MM.1S (cell line): ENCODE results near the gene MYO9A.

ENCODE experiments used
- DNase-seq: peaks from one replicate; pipeline ENCODE4 v3.0.0-alpha.2; 2015
- H2AFZ ChIP-seq: fragments of 300-600 bp; sonication (generic); 2 replicates; pipeline ENCODE4 v1.6.0; 2016; ENCODE audit warnings: antibody characterized with exemption, low read length
- H3F3A ChIP-seq: fragments of 300-600 bp; sonication (generic); 2 replicates; pipeline ENCODE4 v1.6.1; 2016; ENCODE audit warnings: mild to moderate bottlenecking, antibody characterized with exemption, low read length, moderate library complexity, mixed read lengths; ENCODE audit not compliant: insufficient read depth
- H3K27ac ChIP-seq: fragments of 300-600 bp; sonication (generic); 2 replicates; pipeline ENCODE4 v1.5.1; 2016; ENCODE audit warnings: mild to moderate bottlenecking, low read length
- H3K27me3 ChIP-seq: fragments of 300-600 bp; sonication (generic); replicated peaks from 2 replicates; pipeline ENCODE4 v1.6.0; 2016; ENCODE audit warnings: low read length; ENCODE audit not compliant: insufficient read depth
- H3K36me3 ChIP-seq: fragments of 300-600 bp; sonication (generic); replicated peaks from 2 replicates; pipeline ENCODE4 v1.6.1; 2016; ENCODE audit warnings: mild to moderate bottlenecking, low read length, mixed read lengths; ENCODE audit not compliant: insufficient read depth
- H3K4me1 ChIP-seq: fragments of 300-600 bp; sonication (generic); 2 replicates; pipeline ENCODE4 v1.6.1; 2016; ENCODE audit warnings: low read length, mixed read lengths
- H3K4me2 ChIP-seq: fragments of 300-600 bp; sonication (generic); 2 replicates; pipeline ENCODE4 v1.6.0; 2016; ENCODE audit warnings: low read depth, low read length
- H3K4me3 ChIP-seq: fragments of 300-600 bp; sonication (generic); 2 replicates; pipeline ENCODE4 v1.5.1; 2016; ENCODE audit warnings: low read length, mixed read lengths
- H3K79me2 ChIP-seq: fragments of 300-600 bp; sonication (generic); 2 replicates; pipeline ENCODE4 v1.6.1; 2016; ENCODE audit warnings: mixed run types, low read length, mixed read lengths
- H3K9ac ChIP-seq: fragments of 300-600 bp; sonication (generic); 2 replicates; pipeline ENCODE4 v1.6.1; 2016; ENCODE audit warnings: low read length, mixed read lengths
- H3K9me2 ChIP-seq: fragments of 300-600 bp; sonication (generic); replicated peaks from 2 replicates; pipeline ENCODE4 v1.6.1; 2016; ENCODE audit warnings: mild to moderate bottlenecking, low read length, mixed read lengths; ENCODE audit not compliant: insufficient read depth
- H3K9me3 ChIP-seq: fragments of 300-600 bp; sonication (generic); replicated peaks from 2 replicates; pipeline ENCODE4 v1.6.1; 2016; ENCODE audit warnings: mild to moderate bottlenecking, low read length, mixed read lengths; ENCODE audit not compliant: insufficient read depth
- H4K20me1 ChIP-seq: fragments of 300-600 bp; sonication (generic); 2 replicates; pipeline ENCODE4 v1.6.1; 2016; ENCODE audit warnings: mild to moderate bottlenecking, low read length, moderate library complexity, mixed read lengths; ENCODE audit not compliant: insufficient read depth
- EZH2 ChIP-seq: fragments of 300-600 bp; sonication (generic); optimal IDR thresholded peaks from 2 replicates; pipeline ENCODE3; 2017; ENCODE audit warnings: low read depth, mild to moderate bottlenecking, antibody characterized with exemption, low read length, mixed read lengths
- EZH2phosphoT487 ChIP-seq: fragments of 300-600 bp; sonication (generic); IDR thresholded peaks from 2 replicates; pipeline ENCODE4 v1.6.1; 2018; ENCODE audit warnings: antibody characterized with exemption, low read length
- TF ChIP-seq, protein P1 (sequence below): fragments of 300-600 bp; sonication (generic); IDR thresholded peaks from 2 replicates; pipeline ENCODE4 v1.5.1; 2016; ENCODE audit warnings: antibody characterized with exemption, low read length, mixed read lengths

MYO9A gene

DNA sequence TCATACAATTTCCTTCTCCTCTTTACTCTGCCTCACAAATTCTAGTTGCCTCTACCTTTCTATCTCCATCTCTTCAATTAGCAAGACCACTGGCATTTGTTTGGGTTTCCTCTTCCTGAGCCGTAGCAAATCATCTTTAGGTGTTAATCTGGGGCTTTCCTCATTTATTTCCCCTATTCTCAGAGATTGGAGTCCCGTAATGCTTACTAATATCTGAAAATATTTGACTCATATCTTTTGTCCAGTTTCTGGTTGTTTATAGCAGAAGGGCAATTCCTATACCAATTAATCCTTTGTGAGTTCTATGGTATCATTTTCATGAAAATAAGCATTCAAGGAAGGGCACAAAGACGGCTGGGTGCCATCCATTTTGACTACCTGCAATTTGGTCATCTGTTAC, 203.9 kb downstream of the MYO9A start:
- TF ChIP-seq, protein P1, sequence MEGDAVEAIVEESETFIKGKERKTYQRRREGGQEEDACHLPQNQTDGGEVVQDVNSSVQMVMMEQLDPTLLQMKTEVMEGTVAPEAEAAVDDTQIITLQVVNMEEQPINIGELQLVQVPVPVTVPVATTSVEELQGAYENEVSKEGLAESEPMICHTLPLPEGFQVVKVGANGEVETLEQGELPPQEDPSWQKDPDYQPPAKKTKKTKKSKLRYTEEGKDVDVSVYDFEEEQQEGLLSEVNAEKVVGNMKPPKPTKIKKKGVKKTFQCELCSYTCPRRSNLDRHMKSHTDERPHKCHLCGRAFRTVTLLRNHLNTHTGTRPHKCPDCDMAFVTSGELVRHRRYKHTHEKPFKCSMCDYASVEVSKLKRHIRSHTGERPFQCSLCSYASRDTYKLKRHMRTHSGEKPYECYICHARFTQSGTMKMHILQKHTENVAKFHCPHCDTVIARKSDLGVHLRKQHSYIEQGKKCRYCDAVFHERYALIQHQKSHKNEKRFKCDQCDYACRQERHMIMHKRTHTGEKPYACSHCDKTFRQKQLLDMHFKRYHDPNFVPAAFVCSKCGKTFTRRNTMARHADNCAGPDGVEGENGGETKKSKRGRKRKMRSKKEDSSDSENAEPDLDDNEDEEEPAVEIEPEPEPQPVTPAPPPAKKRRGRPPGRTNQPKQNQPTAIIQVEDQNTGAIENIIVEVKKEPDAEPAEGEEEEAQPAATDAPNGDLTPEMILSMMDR, result no peak
- TF ChIP-seq EZH2 (no peak), EZH2phosphoT487 (no peak)
- no peaks in the 10 kb centered on the region for H3K79me2 ChIP-seq

DNA sequence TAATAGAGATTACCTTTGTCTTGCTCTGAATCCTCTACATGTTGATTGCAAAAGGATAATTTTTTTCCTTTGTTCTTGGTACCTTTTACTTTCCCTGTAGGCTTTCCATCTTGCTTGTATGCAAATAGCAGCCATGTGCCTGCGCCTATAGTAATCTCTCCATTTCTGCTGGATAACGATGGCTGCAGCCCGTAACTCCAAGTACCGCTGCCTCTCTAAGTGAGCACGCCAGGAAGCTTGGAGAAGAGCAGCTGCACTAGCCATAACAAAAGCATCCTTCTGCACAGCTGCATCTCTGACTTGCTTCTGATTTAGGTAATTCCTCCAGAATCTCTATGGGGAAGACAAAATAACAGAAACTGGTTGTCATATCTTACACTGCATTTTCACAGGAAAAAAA, 218.3 kb downstream of the MYO9A start:
- no peaks in the 10 kb centered on the region for H3K9me2 ChIP-seq
- no peaks in the 10 kb centered on the region for H3K27me3 ChIP-seq
- no peaks in the 10 kb centered on the region for H3K79me2 ChIP-seq
- TF ChIP-seq EZH2phosphoT487 (no peak), EZH2 (no peak)
- TF ChIP-seq, protein P1, result no peak
- no peak overlapping the region for H3K4me2 ChIP-seq
- no peak overlapping the region for H2AFZ ChIP-seq
- no peaks in the 10 kb centered on the region for H4K20me1 ChIP-seq
- H3F3A ChIP-seq, result no peaks in the 10 kb centered on the region
- no peak overlapping the region for H3K9ac ChIP-seq
- no peaks in the 10 kb centered on the region for H3K4me1 ChIP-seq
- no peak overlapping the region for H3K4me3 ChIP-seq
- H3K27ac ChIP-seq, result no peak overlapping the region
- no peaks in the 10 kb centered on the region for H3K36me3 ChIP-seq
- no peaks in the 10 kb centered on the region for H3K9me3 ChIP-seq
- DNase-seq, result no peak

More for the DNA sequence above, 203.9 kb downstream of the MYO9A start:
- Histone ChIP-seq H3K27ac (no peak overlapping the region), H3K9ac (no peak overlapping the region), H3K4me3 (no peak overlapping the region), H4K20me1 (no peaks in the 10 kb centered on the region), H3K9me2 (no peaks in the 10 kb centered on the region), H3F3A (no peaks in the 10 kb centered on the region), H3K27me3 (no peaks in the 10 kb centered on the region), H3K4me1 (no peaks in the 10 kb centered on the region), H3K9me3 (no peaks in the 10 kb centered on the region), H3K36me3 (no peaks in the 10 kb centered on the region), H2AFZ (no peak overlapping the region), H3K4me2 (no peak overlapping the region)
- DNase-seq, result no peak

DNA sequence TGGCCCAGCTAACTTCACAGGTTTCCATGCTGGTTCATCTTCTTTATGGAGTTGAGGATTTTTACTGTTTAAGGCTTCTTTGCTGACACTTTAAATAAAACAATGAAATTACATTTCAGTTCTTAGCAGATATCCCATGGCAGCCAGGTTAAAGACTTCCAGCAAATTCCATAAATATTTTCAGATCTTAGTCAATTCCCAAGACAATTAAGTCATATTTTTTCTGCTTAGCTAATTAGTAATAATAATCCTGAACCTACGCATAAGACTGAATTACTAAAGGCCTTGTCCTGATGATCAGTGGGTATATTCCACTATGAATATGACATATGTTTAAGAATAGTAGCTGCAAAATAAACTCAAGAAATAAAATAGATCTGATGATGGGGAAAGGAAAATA, 224.3 kb downstream of the MYO9A start:
- H3K79me2 ChIP-seq, result no peaks in the 10 kb centered on the region
- no peak overlapping the region for H3K27ac ChIP-seq
- TF ChIP-seq, protein P1, result no peak
- no peak for TF ChIP-seq EZH2
- no peak for TF ChIP-seq EZH2phosphoT487
- H3K4me2 ChIP-seq, result no peak overlapping the region
- H2AFZ ChIP-seq, result no peak overlapping the region
- no peak overlapping the region for H3K4me3 ChIP-seq
- no peaks in the 10 kb centered on the region for H3K9me3 ChIP-seq
- no peaks in the 10 kb centered on the region for H3K9me2 ChIP-seq
- H3K4me1 ChIP-seq, result peaks cover 13% of the 10 kb centered on the region
- no peaks in the 10 kb centered on the region for H3K36me3 ChIP-seq
- H3F3A ChIP-seq, result no peaks in the 10 kb centered on the region
- no peaks in the 10 kb centered on the region for H3K27me3 ChIP-seq
- no peak for DNase-seq
- no peak overlapping the region for H3K9ac ChIP-seq
- no peaks in the 10 kb centered on the region for H4K20me1 ChIP-seq
